Activated CD4-positive, alpha-beta T cell treated with anti-CD3 and anti-CD28 coated beads for 36 hours (primary cell): Measurements from ENCODE around the gene PMF1. TPM values are rescaled to one million over a fixed set of nuclear protein-coding genes. Genes with fewer than 3 reads are reported as not detected.

Experiments used
- ATAC-seq: fragments of 200-7000 bp; cut with Tn5 transposase; one replicate; pipeline ENCODE4 v1.10.0; 2021; ENCODE audit warnings: mild to moderate bottlenecking, moderate library complexity
- CTCF ChIA-PET: fragments of 350-600 bp; sonication (Branson Sonifier 250); formaldehyde crosslinking; loops from one replicate; lab custom pipeline; 2021; ENCODE audit warnings: antibody characterized with exemption; lab: Charles Lee
- POLR2A ChIA-PET: fragments of 350-600 bp; sonication (Branson Sonifier 250); formaldehyde crosslinking; loops from one replicate; lab custom pipeline; 2021; ENCODE audit warnings: antibody characterized with exemption, inconsistent platforms; lab: Charles Lee
- DNase-seq: peaks from one replicate; pipeline ENCODE4 v3.0.0-alpha.2; 2020
- H3K27ac Mint-ChIP-seq: one replicate; pipeline ENCODE4 v1.8.0; 2021; ENCODE audit warnings: mixed read lengths
- H3K27me3 Mint-ChIP-seq: one replicate; pipeline ENCODE4 v1.8.0; 2021; ENCODE audit warnings: mixed read lengths
- H3K36me3 Mint-ChIP-seq: one replicate; pipeline ENCODE4 v1.8.0; 2021; ENCODE audit warnings: low read depth, mixed read lengths
- H3K4me1 Mint-ChIP-seq: one replicate; pipeline ENCODE4 v1.8.0; 2021; ENCODE audit warnings: mixed read lengths
- H3K4me3 Mint-ChIP-seq: one replicate; pipeline ENCODE4 v1.8.0; 2021; ENCODE audit warnings: mild to moderate bottlenecking, moderate library complexity, mixed read lengths
- H3K9me3 Mint-ChIP-seq: one replicate; pipeline ENCODE4 v1.8.0; 2021; ENCODE audit warnings: low read depth, mixed read lengths
- intact Hi-C, 2 experiments: fragments of 100-400 bp; cut with DNase I in 1 of 2; cut with micrococcal nuclease in 1 of 2; formaldehyde crosslinking; loops; one replicate each; pipeline versions ENCODE4 v1.14.2 to v1.15.1; 2022 to 2024; cut with DNase I, micrococcal nuclease
- total RNA-seq, 2 experiments: library from RNA; stranded (reverse); gene quantifications; one replicate each; pipeline ENCODE4 v1.2.3, GENCODE V29; 2021

PMF1 gene
- total RNA-seq, 2 experiments from 2014 or later, result 108 to 117 TPM

- no peak for ATAC-seq
- Mint-ChIP-seq H3K27me3 (peaks cover 4% of the 10 kb centered on the region), H3K9me3 (no peaks in the 10 kb centered on the region), H3K27ac (no peak overlapping the region), H3K4me1 (peaks cover 11% of the 10 kb centered on the region), H3K36me3 (peaks cover 9% of the 10 kb centered on the region), H3K4me3 (no peak overlapping the region)
- no peak for DNase-seq
- ChIA-PET POLR2A (interaction anchor here (0.7 to 1.2 kb wide), 3 partner anchors 20 to 90 kb away, joined by 3 to 4 read pairs (median 3); no protein-coding TSS in a partner anchor), CTCF (interaction anchor here (0.9 to 1.3 kb wide), 2 partner anchors 22 to 116 kb away, joined by 3 to 4 read pairs; no protein-coding TSS in a partner anchor)
- intact Hi-C loops, result no loop called here
These were observed 34.1 kb downstream of the PMF1 start for GRCh38 chr1:156246781-156247459.

DNA sequence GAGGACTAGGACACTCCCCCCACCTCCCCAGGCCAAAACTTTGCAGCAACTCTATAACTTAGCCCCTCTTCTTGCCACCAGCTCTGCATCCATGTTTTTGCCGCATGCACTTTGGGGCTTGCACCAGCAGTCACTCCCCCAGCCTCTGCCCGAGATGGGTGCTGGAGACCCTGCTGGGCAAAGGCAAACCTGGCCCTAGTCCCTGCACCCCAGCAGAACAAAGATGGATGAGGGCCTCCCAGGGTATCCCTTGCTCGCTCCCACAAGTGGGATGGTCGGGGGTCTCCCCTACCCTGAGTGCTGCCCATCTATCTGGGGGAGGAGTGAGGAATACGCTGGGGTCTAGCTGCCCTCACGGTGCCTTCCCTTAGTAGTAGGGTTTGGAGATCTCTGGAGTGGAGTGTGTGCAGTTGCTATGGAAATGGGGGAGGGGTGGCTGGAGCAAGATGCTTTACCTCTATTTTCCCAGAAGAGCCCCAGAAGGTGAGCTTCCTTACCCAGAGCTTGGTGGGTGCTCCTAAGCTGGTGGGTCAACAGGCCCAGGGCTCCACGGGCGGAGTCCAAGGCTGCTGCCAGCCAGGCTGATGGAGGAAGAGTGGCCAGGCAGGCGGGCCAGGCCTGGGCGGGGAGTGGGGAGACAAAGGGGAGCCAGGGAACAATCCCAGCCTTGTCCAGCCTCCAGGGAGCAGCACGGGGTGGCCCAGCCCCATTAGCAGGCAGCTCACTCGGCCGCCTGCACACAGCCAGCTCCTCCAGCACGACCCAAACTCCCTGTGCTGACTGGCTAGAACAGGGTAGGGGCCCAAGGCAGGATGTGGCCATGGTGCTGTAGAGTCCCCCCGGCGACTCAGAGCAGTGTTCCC is 34.9 kb downstream of the PMF1 start, which contains the start of gene PAQR6:
Gene PAQR6, minus strand, starts transcription at position 597 of the 863 bp plus-strand sequence. CDS start 1,325 bp downstream, outside the sequence.
- ATAC-seq (no peak), DNase-seq (no peak)
- H3K27ac Mint-ChIP-seq, result no peak within 1 kb of the TSS
- H3K4me3 Mint-ChIP-seq, result no peak within 1 kb of the TSS
- H3K4me1 Mint-ChIP-seq, result peaks cover 11% of the 10 kb centered on the region
- peaks cover 4% of the 10 kb centered on the region for H3K27me3 Mint-ChIP-seq
- POLR2A ChIA-PET, result interaction anchor here (1.7 kb wide), 1 partner anchor 10 kb away, joined by 3 read pairs; no protein-coding TSS in a partner anchor
- no peaks in the 10 kb centered on the region for H3K9me3 Mint-ChIP-seq
- intact Hi-C loops, result no loop called here
- CTCF ChIA-PET, result interaction anchor here (0.6 to 1.0 kb wide), 2 partner anchors 101 to 103 kb away, joined by 3 read pairs; no protein-coding TSS in a partner anchor
- peaks cover 14% of the 10 kb centered on the region for H3K36me3 Mint-ChIP-seq

DNA sequence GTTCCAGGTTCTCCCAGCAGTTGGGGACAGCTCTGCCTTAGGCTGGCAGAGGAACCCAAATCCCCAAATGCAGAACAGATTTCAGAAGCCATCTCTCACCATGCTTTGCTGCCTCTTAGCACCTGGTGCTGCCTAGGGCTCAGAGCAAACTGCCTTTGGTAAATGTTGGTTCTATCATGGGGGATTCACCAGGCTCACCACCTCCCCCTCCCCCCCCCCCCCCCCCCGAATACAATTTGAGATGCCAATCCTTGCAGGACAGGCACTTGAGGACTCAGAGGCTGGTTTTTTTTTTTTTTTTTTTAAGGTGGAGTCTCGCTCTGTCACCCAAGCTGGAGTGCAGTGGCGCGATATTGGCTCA is 35.5 kb downstream of the PMF1 start:
- ATAC-seq, result no peak
- no peaks in the 10 kb centered on the region for H3K9me3 Mint-ChIP-seq
- POLR2A ChIA-PET, result interaction anchor here (1.7 kb wide), 1 partner anchor 10 kb away, joined by 3 read pairs; no protein-coding TSS in a partner anchor
- CTCF ChIA-PET, result interaction anchor here (0.6 to 1.0 kb wide), 2 partner anchors 102 to 104 kb away, joined by 3 read pairs; no protein-coding TSS in a partner anchor
- no peak overlapping the region for H3K4me3 Mint-ChIP-seq
- peaks cover 4% of the 10 kb centered on the region for H3K27me3 Mint-ChIP-seq
- no peak for DNase-seq
- no peak overlapping the region for H3K27ac Mint-ChIP-seq
- H3K4me1 Mint-ChIP-seq, result peaks cover 11% of the 10 kb centered on the region
- H3K36me3 Mint-ChIP-seq, result peaks cover 20% of the 10 kb centered on the region
- intact Hi-C loops, result no loop called here

DNA sequence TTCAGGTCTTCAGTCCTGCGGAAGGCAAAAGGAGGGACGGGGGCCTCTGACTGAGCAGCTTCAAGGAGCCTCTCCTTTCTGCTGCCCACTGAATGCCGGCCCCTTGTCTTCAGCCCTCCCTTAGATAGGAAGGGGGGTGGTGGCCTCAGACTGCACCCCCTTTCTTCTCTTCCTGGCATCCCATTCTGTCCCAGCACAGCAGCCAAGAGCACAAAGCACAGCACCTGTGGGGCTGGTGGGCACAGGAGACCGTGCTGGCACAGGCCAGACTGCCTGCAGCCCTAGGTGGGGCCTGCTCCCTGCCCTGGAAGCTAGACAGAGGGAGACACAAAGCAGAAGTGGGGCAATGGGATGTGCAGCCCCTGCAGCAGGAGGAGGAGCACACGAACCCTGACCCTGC is 36.8 kb downstream of the PMF1 start:
- ChIA-PET CTCF (interaction anchor here (1.2 kb wide), 1 partner anchor 10 kb away, joined by 3 read pairs; no protein-coding TSS in a partner anchor), POLR2A (no interaction called here)
- peaks cover 11% of the 10 kb centered on the region for H3K4me1 Mint-ChIP-seq
- no peaks in the 10 kb centered on the region for H3K9me3 Mint-ChIP-seq
- intact Hi-C loops, result no loop called here
- DNase-seq (no peak), ATAC-seq (no peak)
- peaks cover 4% of the 10 kb centered on the region for H3K27me3 Mint-ChIP-seq
- no peak overlapping the region for H3K4me3 Mint-ChIP-seq
- no peak overlapping the region for H3K27ac Mint-ChIP-seq
- peaks cover 28% of the 10 kb centered on the region for H3K36me3 Mint-ChIP-seq

DNA sequence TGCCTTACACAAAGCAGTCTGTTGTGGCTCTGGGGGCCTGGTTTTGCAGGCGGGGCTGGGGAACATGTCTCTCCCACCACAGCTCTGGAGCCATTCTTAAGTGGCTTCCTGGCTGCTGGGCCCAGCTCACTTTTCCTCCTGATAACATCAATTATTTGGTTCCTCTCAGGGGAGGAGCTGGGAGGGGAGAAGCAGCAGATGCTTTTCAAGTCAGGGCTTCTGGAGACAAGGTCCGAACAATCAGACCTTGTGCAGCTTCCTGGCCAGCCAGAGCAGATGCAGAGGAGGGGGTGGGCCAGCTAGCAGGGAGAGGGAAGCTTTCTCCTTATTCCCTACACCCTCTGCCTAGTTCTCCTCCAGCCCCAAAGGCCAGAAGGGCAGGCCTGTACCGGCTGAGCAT is 38.7 kb downstream of the PMF1 start:
- Mint-ChIP-seq H3K4me3 (no peak overlapping the region), H3K27ac (no peak overlapping the region), H3K4me1 (no peaks in the 10 kb centered on the region), H3K9me3 (no peaks in the 10 kb centered on the region), H3K36me3 (peaks cover 32% of the 10 kb centered on the region), H3K27me3 (no peaks in the 10 kb centered on the region)
- POLR2A ChIA-PET, result no interaction called here
- CTCF ChIA-PET, result no interaction called here
- no peak for ATAC-seq
- DNase-seq, result no peak
- intact Hi-C loops, result no loop called here

DNA sequence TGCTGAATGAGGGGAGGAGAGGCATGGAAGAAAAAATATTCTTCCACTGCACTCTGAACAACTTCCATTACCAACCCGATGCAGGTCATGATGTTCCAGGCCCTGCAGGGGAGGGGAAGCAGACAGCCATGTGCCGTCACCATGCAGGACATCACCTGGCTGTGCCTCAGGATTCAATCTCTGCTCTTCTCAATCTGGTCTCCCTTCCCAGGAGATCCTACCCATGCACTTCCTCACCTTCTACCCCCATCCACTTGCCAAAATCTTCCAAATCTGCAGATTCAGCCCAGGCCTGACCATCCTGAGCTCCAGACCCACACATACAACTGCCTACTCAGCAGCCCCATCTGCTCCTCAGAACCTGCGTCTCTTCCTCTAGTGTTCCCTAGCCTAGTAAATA is 40.8 kb downstream of the PMF1 start:
- Mint-ChIP-seq H3K27ac (peak overlapping the region; percentile 37), H3K36me3 (peaks cover 47% of the 10 kb centered on the region), H3K9me3 (no peaks in the 10 kb centered on the region), H3K27me3 (no peaks in the 10 kb centered on the region), H3K4me1 (no peaks in the 10 kb centered on the region), H3K4me3 (no peak overlapping the region)
- intact Hi-C loops, result no loop called here
- ChIA-PET POLR2A (no interaction called here), CTCF (interaction anchor here (1.0 kb wide), 1 partner anchor 20 kb away, joined by 4 read pairs; no protein-coding TSS in a partner anchor)
- no peak for DNase-seq
- no peak for ATAC-seq

DNA sequence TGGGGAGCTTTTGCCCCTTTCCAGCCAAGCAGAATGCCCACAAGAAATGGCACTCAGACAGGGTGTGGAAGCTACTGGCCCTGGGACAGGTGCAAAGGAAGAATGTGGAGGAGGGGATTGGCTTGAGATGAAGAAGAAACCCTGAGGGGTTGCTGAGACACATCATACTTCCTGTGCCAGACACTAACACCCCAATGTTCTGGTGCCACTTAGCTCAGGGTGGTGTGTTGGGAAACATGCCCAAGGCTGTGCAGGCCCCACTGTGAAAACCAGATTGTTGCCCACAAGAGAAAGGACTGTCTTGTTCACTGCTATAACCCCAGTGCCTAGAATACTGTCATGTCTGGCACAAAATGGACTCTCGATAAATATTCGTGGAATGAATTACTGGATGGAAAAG is 44.9 kb downstream of the PMF1 start:
- no peak overlapping the region for H3K4me3 Mint-ChIP-seq
- peaks cover 2% of the 10 kb centered on the region for H3K4me1 Mint-ChIP-seq
- peaks cover 66% of the 10 kb centered on the region for H3K36me3 Mint-ChIP-seq
- ATAC-seq (no peak), DNase-seq (no peak)
- no peaks in the 10 kb centered on the region for H3K9me3 Mint-ChIP-seq
- no peak overlapping the region for H3K27ac Mint-ChIP-seq
- no peaks in the 10 kb centered on the region for H3K27me3 Mint-ChIP-seq
- ChIA-PET POLR2A (no interaction called here), CTCF (no interaction called here)
- intact Hi-C loops, result no loop called here

DNA sequence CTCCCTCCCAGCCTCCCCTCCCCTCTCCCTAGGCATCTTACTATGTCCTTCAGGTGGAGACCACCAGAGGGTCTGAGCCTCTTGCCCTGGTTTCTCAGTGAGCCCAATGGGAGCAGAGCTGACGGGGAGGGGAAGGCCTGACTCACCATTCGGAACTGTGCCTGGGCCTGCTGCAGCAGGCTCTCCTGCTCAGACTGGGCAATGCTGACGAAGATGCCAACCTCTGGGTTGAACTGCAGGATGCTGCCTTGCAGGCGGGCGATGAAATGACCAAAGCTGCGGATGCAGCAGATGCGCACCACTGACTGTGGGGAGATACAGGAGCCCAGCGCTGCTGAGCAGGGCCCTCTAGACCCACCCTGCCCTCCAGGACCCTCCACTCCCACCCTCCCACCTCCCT is 46.1 kb downstream of the PMF1 start:
- H3K36me3 Mint-ChIP-seq, result peaks cover 66% of the 10 kb centered on the region
- H3K27me3 Mint-ChIP-seq, result no peaks in the 10 kb centered on the region
- H3K9me3 Mint-ChIP-seq, result no peaks in the 10 kb centered on the region
- H3K4me1 Mint-ChIP-seq, result peaks cover 9% of the 10 kb centered on the region
- POLR2A ChIA-PET, result interaction anchor here (0.6 kb wide), 1 partner anchor 45 kb away, joined by 3 read pairs; no protein-coding TSS in a partner anchor
- CTCF ChIA-PET, result interaction anchor here (1.2 kb wide), 1 partner anchor 10 kb away, joined by 3 read pairs; no protein-coding TSS in a partner anchor
- intact Hi-C loops, result no loop called here
- no peak for ATAC-seq
- no peak for DNase-seq
- H3K4me3 Mint-ChIP-seq, result no peak overlapping the region
- H3K27ac Mint-ChIP-seq, result no peak overlapping the region

GRCh38 chr1:156259805-156260204 is 47.0 kb downstream of the PMF1 start:
- no peaks in the 10 kb centered on the region for H3K27me3 Mint-ChIP-seq
- ChIA-PET POLR2A (no interaction called here), CTCF (interaction anchor here (0.7 to 1.3 kb wide), 4 partner anchors 11 to 192 kb away, joined by 3 to 7 read pairs (median 4); no protein-coding TSS in a partner anchor)
- H3K9me3 Mint-ChIP-seq, result no peaks in the 10 kb centered on the region
- no peak for DNase-seq
- intact Hi-C loops, result loop anchor here in 1 of 2 experiments (2.0 kb wide), 1 partner anchor 17 kb away; the partner anchor contains the start of gene BGLAP
- no peak overlapping the region for H3K27ac Mint-ChIP-seq
- H3K4me1 Mint-ChIP-seq, result peaks cover 9% of the 10 kb centered on the region
- H3K4me3 Mint-ChIP-seq, result no peak overlapping the region
- no peak for ATAC-seq
- H3K36me3 Mint-ChIP-seq, result peaks cover 69% of the 10 kb centered on the region

DNA sequence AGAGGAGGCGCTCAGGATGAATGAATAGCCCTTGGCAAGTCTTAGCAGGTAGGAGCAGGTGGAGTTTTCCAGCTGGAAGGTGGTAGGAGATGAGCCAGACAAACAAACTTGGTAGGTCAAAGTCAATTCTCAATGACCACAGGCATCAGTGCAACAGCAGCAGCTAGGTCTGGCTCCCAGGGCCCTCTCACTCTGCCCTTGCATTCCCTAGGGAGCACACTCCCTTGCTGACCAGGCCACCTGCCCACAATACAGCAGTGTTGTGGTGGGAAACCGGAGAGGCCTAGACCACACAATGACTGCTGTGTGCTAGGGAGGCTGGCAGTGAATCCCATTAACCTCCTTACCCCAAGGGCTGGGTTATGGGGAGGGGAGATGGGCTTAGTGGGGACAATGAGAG is 48.1 kb downstream of the PMF1 start:
- no peak for ATAC-seq
- Mint-ChIP-seq H3K27me3 (no peaks in the 10 kb centered on the region), H3K36me3 (peaks cover 78% of the 10 kb centered on the region), H3K4me1 (peaks cover 9% of the 10 kb centered on the region), H3K9me3 (no peaks in the 10 kb centered on the region), H3K27ac (no peak overlapping the region), H3K4me3 (no peak overlapping the region)
- CTCF ChIA-PET, result interaction anchor here (0.7 to 1.1 kb wide), 2 partner anchors 10 to 38 kb away, joined by 3 to 5 read pairs; partner anchors contain the start of gene VHLL
- DNase-seq, result no peak
- POLR2A ChIA-PET, result no interaction called here
- intact Hi-C loops, result loop anchor here in 1 of 2 experiments (2.0 kb wide), 1 partner anchor 18 kb away; the partner anchor contains the start of gene BGLAP
